Neuronal stem cell (in vitro differentiated cells): ENCODE data around the gene SMIM24.

Experiments
- DNase-seq: peaks from one replicate; pipeline ENCODE4 v3.0.0-alpha.2; 2013; ENCODE audit warnings: low spot score
- H2AFZ ChIP-seq: one replicate; pipeline ENCODE4 v1.6.1; 2013; ENCODE audit warnings: mild to moderate bottlenecking, low read length, inconsistent platforms
- H2AK5ac ChIP-seq: 2 replicates; pipeline ENCODE4 v1.6.1; 2013; ENCODE audit warnings: low read depth, mild to moderate bottlenecking, inconsistent platforms, low read length, moderate library complexity, mixed read lengths
- H2BK120ac ChIP-seq: 2 replicates; pipeline ENCODE4 v1.6.1; 2013; ENCODE audit warnings: low read depth, mild to moderate bottlenecking, inconsistent platforms, low read length, moderate library complexity, mixed read lengths
- H2BK12ac ChIP-seq: one replicate; pipeline ENCODE4 v1.6.1; 2013; ENCODE audit warnings: low read length, inconsistent platforms
- H2BK15ac ChIP-seq: 2 replicates; pipeline ENCODE4 v1.6.1; 2013; ENCODE audit warnings: mild to moderate bottlenecking, low read length, inconsistent platforms, mixed read lengths
- H2BK5ac ChIP-seq: one replicate; pipeline ENCODE4 v1.6.1; 2013; ENCODE audit warnings: inconsistent platforms, mild to moderate bottlenecking, low read length, moderate library complexity
- H3K14ac ChIP-seq: one replicate; pipeline ENCODE4 v1.6.1; 2013; ENCODE audit warnings: low read length, inconsistent platforms
- H3K18ac ChIP-seq: 2 replicates; pipeline ENCODE4 v1.6.1; 2013; ENCODE audit warnings: low read length, inconsistent platforms
- H3K23ac ChIP-seq: 2 replicates; pipeline ENCODE4 v1.6.1; 2013; ENCODE audit warnings: low read depth, mild to moderate bottlenecking, mixed read lengths, low read length, inconsistent platforms; ENCODE audit not compliant: poor library complexity
- H3K27ac ChIP-seq: replicated peaks from 3 replicates; pipeline ENCODE4 v1.5.1; 2013; ENCODE audit warnings: low read length, inconsistent platforms
- H3K27me3 ChIP-seq, 3 experiments: 2 replicates each; pipeline ENCODE4 v1.6.1; 2013; ENCODE audit warnings: low read length in 3 of 3, mild to moderate bottlenecking in 2 of 3, inconsistent platforms in 1 of 3, low read depth in 1 of 3, mixed read lengths in 1 of 3, moderate library complexity in 1 of 3; ENCODE audit not compliant: control insufficient read depth in 3 of 3, insufficient read depth in 3 of 3
- H3K36me3 ChIP-seq, 2 donors: replicated peaks in 1 of 2; 2 replicates each; pipeline ENCODE4 v1.6.1; 2013; ENCODE audit warnings: low read length in 2 of 2; ENCODE audit not compliant: control insufficient read depth in 2 of 2, insufficient read depth in 2 of 2
- H3K4ac ChIP-seq: 2 replicates; pipeline ENCODE4 v1.6.1; 2013; ENCODE audit warnings: inconsistent platforms, mild to moderate bottlenecking, low read length, moderate library complexity
- H3K4me1 ChIP-seq, 2 donors: 1 replicate in 1 of 2; 2 replicates in 1 of 2; pipeline ENCODE4 v1.6.1; 2013; ENCODE audit warnings: low read length in 2 of 2, low read depth in 1 of 2; ENCODE audit not compliant: control insufficient read depth in 2 of 2, insufficient read depth in 1 of 2
- H3K4me2 ChIP-seq: one replicate; pipeline ENCODE4 v1.6.1; 2013; ENCODE audit warnings: mild to moderate bottlenecking, low read length, inconsistent platforms; ENCODE audit not compliant: insufficient read depth, poor library complexity, severe bottlenecking
- H3K4me3 ChIP-seq, 2 donors: 2 replicates each; pipeline ENCODE4 v1.5.1; 2013; ENCODE audit warnings: low read length in 2 of 2, mild to moderate bottlenecking in 2 of 2, inconsistent platforms in 1 of 2, moderate library complexity in 1 of 2
- H3K79me1 ChIP-seq: one replicate; pipeline ENCODE4 v1.6.1; 2013; ENCODE audit warnings: low read depth, mild to moderate bottlenecking, inconsistent platforms, low read length, moderate library complexity
- H3K9ac ChIP-seq: one replicate; pipeline ENCODE4 v1.6.1; 2013; ENCODE audit warnings: mild to moderate bottlenecking, low read depth, low read length, inconsistent platforms; ENCODE audit not compliant: poor library complexity
- H3K9me3 ChIP-seq, 2 donors: replicated peaks in 1 of 2; 2 replicates each; pipeline versions ENCODE3 to v1.6.1; 2013; ENCODE audit warnings: low read length in 2 of 2, mild to moderate bottlenecking in 2 of 2, inconsistent platforms in 1 of 2, low read depth in 1 of 2, mixed read lengths in 1 of 2, moderate library complexity in 1 of 2; ENCODE audit not compliant: control insufficient read depth in 2 of 2, insufficient read depth in 1 of 2
- H4K8ac ChIP-seq: one replicate; pipeline ENCODE4 v1.6.1; 2013; ENCODE audit warnings: low read depth, mild to moderate bottlenecking, inconsistent platforms, low read length, moderate library complexity
- H4K91ac ChIP-seq: one replicate; pipeline ENCODE4 v1.6.1; 2013; ENCODE audit warnings: low read length, low read depth, mild to moderate bottlenecking, inconsistent platforms; ENCODE audit not compliant: poor library complexity
- WGBS, 2 donors: extraction: QIAGEN DNeasy Blood & Tissue Kit; methylation state at CpG; one replicate each; pipeline ENCODE4 v1.1.7; 2013; ENCODE audit warnings: missing lambda C conversion rate in 2 of 2, mixed read lengths in 1 of 2; ENCODE audit not compliant: insufficient read length in 2 of 2, insufficient replicate concordance in 1 of 2; ENCODE audit errors: extremely low coverage in 2 of 2; 5-methylcytosine and 5-hydroxymethylcytosine counted together

The SMIM24 gene

GRCh38 chr19:3521104-3521445, 40.8 kb upstream of the SMIM24 start:
- no CpG with 5 or more reads among the region's 7 CpGs for WGBS, 2 donors

GRCh38 chr19:3520166-3521103, 40.1 kb upstream of the SMIM24 start:
- H3K27me3 ChIP-seq: peaks cover 0 to 2% (median 0%) of the 10 kb centered on the region in 3 experiments
- peak overlapping the region; percentile 17 for H3K18ac ChIP-seq
- DNase-seq: no peak
- no CpG with 5 or more reads among the region's 37 CpGs for WGBS, 2 donors
- H2AK5ac ChIP-seq: peak overlapping the region; percentile 70
- no peak overlapping the region for H2AFZ ChIP-seq
- no peak overlapping the region for H3K27ac ChIP-seq
- H2BK12ac ChIP-seq: no peak overlapping the region
- no peak overlapping the region for H2BK15ac ChIP-seq
- H3K4me1 ChIP-seq: no peaks in the 10 kb centered on the region
- H2BK5ac ChIP-seq: peak overlapping the region; percentile 24
- H3K9me3 ChIP-seq: no peaks in the 10 kb centered on the region
- no peak overlapping the region for H4K91ac ChIP-seq
- H3K9ac ChIP-seq: peak overlapping the region; percentile 44
- no peak overlapping the region for H3K4ac ChIP-seq
- no peak overlapping the region for H3K14ac ChIP-seq
- H3K36me3 ChIP-seq: peaks cover 22 to 83% of the 10 kb centered on the region in 2 donors
- peak overlapping the region; percentile 96 for H3K23ac ChIP-seq
- peaks cover 48% of the 10 kb centered on the region for H3K79me1 ChIP-seq
- H3K4me3 ChIP-seq: no peak overlapping the region
- no peak overlapping the region for H2BK120ac ChIP-seq
- peak overlapping the region; percentile 43 for H4K8ac ChIP-seq
- H3K4me2 ChIP-seq: no peak overlapping the region

More at GRCh38 chr19:3521104-3521445, 40.8 kb upstream of the SMIM24 start:
- no peak overlapping the region for H3K4ac ChIP-seq
- no peak overlapping the region for H3K4me3 ChIP-seq
- H3K27me3 ChIP-seq: peaks cover 0 to 2% (median 0%) of the 10 kb centered on the region in 3 experiments
- H3K36me3 ChIP-seq: peaks cover 26 to 85% of the 10 kb centered on the region in 2 donors
- no peak for DNase-seq
- no peak overlapping the region for H3K4me2 ChIP-seq
- H3K4me1 ChIP-seq: no peaks in the 10 kb centered on the region
- no peaks in the 10 kb centered on the region for H3K9me3 ChIP-seq
- H3K9ac ChIP-seq: no peak overlapping the region
- H2BK15ac ChIP-seq: no peak overlapping the region
- H2BK120ac ChIP-seq: no peak overlapping the region
- peak overlapping the region; percentile 43 for H4K8ac ChIP-seq
- peaks cover 44% of the 10 kb centered on the region for H3K79me1 ChIP-seq
- no peak overlapping the region for H2AFZ ChIP-seq
- peak overlapping the region; percentile 96 for H3K23ac ChIP-seq
- H2AK5ac ChIP-seq: peak overlapping the region; percentile 70
- H2BK12ac ChIP-seq: no peak overlapping the region
- H4K91ac ChIP-seq: no peak overlapping the region
- H3K14ac ChIP-seq: no peak overlapping the region
- no peak overlapping the region for H3K18ac ChIP-seq
- H3K27ac ChIP-seq: no peak overlapping the region
- no peak overlapping the region for H2BK5ac ChIP-seq

- H3K36me3 ChIP-seq: peaks cover 15 to 83% of the 10 kb centered on the region in 2 donors
- no peak overlapping the region for H4K91ac ChIP-seq
- H3K27me3 ChIP-seq: peaks cover 0 to 2% (median 0%) of the 10 kb centered on the region in 3 experiments
- no peak overlapping the region for H2BK12ac ChIP-seq
- H3K9me3 ChIP-seq: no peaks in the 10 kb centered on the region
- WGBS, 2 donors: no CpG with 5 or more reads among the region's 18 CpGs
- no peak overlapping the region for H3K4ac ChIP-seq
- H3K18ac ChIP-seq: no peak overlapping the region
- H2BK15ac ChIP-seq: no peak overlapping the region
- peak overlapping the region; percentile 73 for H3K23ac ChIP-seq
- H3K9ac ChIP-seq: no peak overlapping the region
- H2AFZ ChIP-seq: no peak overlapping the region
- no peak overlapping the region for H4K8ac ChIP-seq
- no peak overlapping the region for H3K27ac ChIP-seq
- no peak overlapping the region for H3K4me2 ChIP-seq
- H3K4me1 ChIP-seq: no peaks in the 10 kb centered on the region
- no peak overlapping the region for H2BK120ac ChIP-seq
- no peak overlapping the region for H2BK5ac ChIP-seq
- peak overlapping the region; percentile 8 for H3K14ac ChIP-seq
- H3K4me3 ChIP-seq: no peak overlapping the region
- peaks cover 57% of the 10 kb centered on the region for H3K79me1 ChIP-seq
- H2AK5ac ChIP-seq: no peak overlapping the region
- DNase-seq: no peak
These were observed 38.8 kb upstream of the SMIM24 start for GRCh38 chr19:3519126-3519525.

GRCh38 chr19:3518659-3519058, 38.3 kb upstream of the SMIM24 start:
- Histone ChIP-seq H3K9me3 (no peaks in the 10 kb centered on the region), H3K4me2 (no peak overlapping the region), H3K4ac (no peak overlapping the region), H2BK5ac (peak overlapping the region; percentile 39), H3K9ac (no peak overlapping the region), H3K18ac (no peak overlapping the region), H2BK120ac (no peak overlapping the region), H3K27ac (no peak overlapping the region), H2AK5ac (no peak overlapping the region), H2BK12ac (no peak overlapping the region), H3K4me1 (no peaks in the 10 kb centered on the region), H4K91ac (no peak overlapping the region), H3K79me1 (peaks cover 55% of the 10 kb centered on the region), H2AFZ (no peak overlapping the region), H3K36me3 (peaks cover 18 to 83% of the 10 kb centered on the region in 2 donors), H2BK15ac (no peak overlapping the region), H4K8ac (no peak overlapping the region), H3K23ac (no peak overlapping the region), H3K14ac (peak overlapping the region; percentile 8), H3K27me3 (peaks cover 0 to 2% (median 0%) of the 10 kb centered on the region in 3 experiments), H3K4me3 (no peak overlapping the region)
- no peak for DNase-seq
- WGBS, 2 donors: no CpG with 5 or more reads among the region's 2 CpGs
